Thyroid gland (tissue), 4 donors: ENCODE measurements around the gene WDR7. TPM values are rescaled to one million over a fixed set of nuclear protein-coding genes. Genes with fewer than 3 reads are reported as not detected.
A peak's percentile ranks its signal among the peaks of the same experiment; 100 is the strongest.

Experiments
- DNase-seq, 2 donors: peaks; one replicate each; pipeline ENCODE4 v3.0.0-alpha.2; 2019
- H3K27ac ChIP-seq, 3 donors: fragments of 200-600 bp; sonication (generic); 1 replicate in 2 of 3; 2 replicates in 1 of 3; pipeline ENCODE4 v1.5.1; 2016 to 2019; ENCODE audit warnings: mild to moderate bottlenecking in 1 of 3, moderate library complexity in 1 of 3
- H3K27me3 ChIP-seq: fragments of 200-600 bp; sonication (generic); one replicate; pipeline ENCODE4 v1.5.1; 2019
- H3K36me3 ChIP-seq, 2 donors: fragments of 200-600 bp; sonication (generic); one replicate each; pipeline ENCODE4 v1.5.1; 2016 to 2019
- H3K4me1 ChIP-seq, 2 donors: fragments of 200-600 bp; sonication (generic); one replicate each; pipeline ENCODE4 v1.5.1; 2017 to 2019
- H3K4me3 ChIP-seq, 3 donors: fragments of 200-600 bp; sonication (generic); replicated peaks in 1 of 3; 1 replicate in 2 of 3; 2 replicates in 1 of 3; pipeline ENCODE4 v1.5.1; 2016; ENCODE audit warnings: mild to moderate bottlenecking in 1 of 3
- H3K9me3 ChIP-seq: fragments of 200-600 bp; sonication (generic); one replicate; pipeline ENCODE4 v1.5.1; 2017
- POLR2A ChIP-seq, 2 donors: fragments of 450-650 bp; IDR thresholded peaks; one replicate each; pipeline ENCODE4 v1.6.1; 2017; ENCODE audit warnings: antibody characterized with exemption in 2 of 2, mild to moderate bottlenecking in 2 of 2, moderate library complexity in 1 of 2
- WGBS, 2 donors: methylation state at CpG; one replicate each; pipeline ENCODE4 v1.1.5; 2017; 5-methylcytosine and 5-hydroxymethylcytosine counted together
- intact Hi-C: fragments of 100-400 bp; cut with DNase I; formaldehyde crosslinking; loops from one replicate; pipeline ENCODE4 v1.15.1; 2023
- total RNA-seq, 4 donors: library from RNA; depleted of rRNA; stranded (reverse); fragments of >200 nt; gene quantifications; one replicate each; pipeline ENCODE4 v1.2.3, GENCODE V29; 2016
- TF ChIP-seq, protein P1 (sequence below), 6 experiments: fragments of 200-600 bp in 3 of 6; fragments of 450-650 bp in 3 of 6; sonication (generic) in 3 of 6; IDR thresholded peaks; one replicate each; pipeline ENCODE4 v1.5.1; 2016 to 2019; ENCODE audit warnings: antibody characterized with exemption in 6 of 6, mild to moderate bottlenecking in 2 of 6, inconsistent platforms in 1 of 6, moderate library complexity in 1 of 6

The WDR7 gene
- total RNA-seq, 4 donors from 2014 or later: 42.0 to 88.8 (median 49.6) TPM

GRCh38 chr18:56638232-56639103, 12.7 kb upstream of the WDR7 start, which contains the start of gene TXNL1:
Gene TXNL1 (minus strand): TSS chr18:56638592. CDS start chr18:56638440, 152 bp downstream.
- H3K9me3 ChIP-seq: no peaks in the 10 kb centered on the region
- peak; percentile 99 for DNase-seq
- peaks cover 17 to 24% of the 10 kb centered on the region in 2 donors for H3K4me1 ChIP-seq
- H3K4me3 ChIP-seq: peak within 1 kb of the TSS; percentile 84 to 92 (median 89)
- intact Hi-C loops: no loop called here
- 1% methylated on average over 48 to 54 of the region's 64 CpGs for WGBS, 2 donors
- no peaks in the 10 kb centered on the region for H3K36me3 ChIP-seq
- TF ChIP-seq, protein P1, sequence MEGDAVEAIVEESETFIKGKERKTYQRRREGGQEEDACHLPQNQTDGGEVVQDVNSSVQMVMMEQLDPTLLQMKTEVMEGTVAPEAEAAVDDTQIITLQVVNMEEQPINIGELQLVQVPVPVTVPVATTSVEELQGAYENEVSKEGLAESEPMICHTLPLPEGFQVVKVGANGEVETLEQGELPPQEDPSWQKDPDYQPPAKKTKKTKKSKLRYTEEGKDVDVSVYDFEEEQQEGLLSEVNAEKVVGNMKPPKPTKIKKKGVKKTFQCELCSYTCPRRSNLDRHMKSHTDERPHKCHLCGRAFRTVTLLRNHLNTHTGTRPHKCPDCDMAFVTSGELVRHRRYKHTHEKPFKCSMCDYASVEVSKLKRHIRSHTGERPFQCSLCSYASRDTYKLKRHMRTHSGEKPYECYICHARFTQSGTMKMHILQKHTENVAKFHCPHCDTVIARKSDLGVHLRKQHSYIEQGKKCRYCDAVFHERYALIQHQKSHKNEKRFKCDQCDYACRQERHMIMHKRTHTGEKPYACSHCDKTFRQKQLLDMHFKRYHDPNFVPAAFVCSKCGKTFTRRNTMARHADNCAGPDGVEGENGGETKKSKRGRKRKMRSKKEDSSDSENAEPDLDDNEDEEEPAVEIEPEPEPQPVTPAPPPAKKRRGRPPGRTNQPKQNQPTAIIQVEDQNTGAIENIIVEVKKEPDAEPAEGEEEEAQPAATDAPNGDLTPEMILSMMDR (IDR thresholded peaks at IDR 0.05): peak in 1 of 6 experiments; percentile 10
- TF ChIP-seq POLR2A (IDR thresholded peaks at IDR 0.05): peak; percentile 48 to 77
- peak within 1 kb of the TSS; percentile 94 to 99 (median 98) for H3K27ac ChIP-seq
- H3K27me3 ChIP-seq: no peaks in the 10 kb centered on the region

GRCh38 chr18:56639104-56639381, 12.1 kb upstream of the WDR7 start:
- no peak for DNase-seq
- Histone ChIP-seq H3K27me3 (no peaks in the 10 kb centered on the region), H3K9me3 (no peaks in the 10 kb centered on the region), H3K4me3 (peak overlapping the region in 2 of 3 donors; percentile 13 to 92), H3K4me1 (peaks cover 17 to 23% of the 10 kb centered on the region in 2 donors), H3K36me3 (no peaks in the 10 kb centered on the region), H3K27ac (peak overlapping the region; percentile 90 to 99 (median 98))
- TF ChIP-seq, protein P1 (IDR thresholded peaks at IDR 0.05): no peak
- TF ChIP-seq POLR2A (IDR thresholded peaks at IDR 0.05): no peak
- intact Hi-C loops: no loop called here
- 36 to 37% methylated on average over 6 of the region's 6 CpGs for WGBS, 2 donors

GRCh38 chr18:56639571-56639970, 11.6 kb upstream of the WDR7 start:
- WGBS, 2 donors: 95 to 96% methylated on average over 9 of the region's 9 CpGs
- TF ChIP-seq, protein P1 (IDR thresholded peaks at IDR 0.05): no peak
- TF ChIP-seq POLR2A (IDR thresholded peaks at IDR 0.05): no peak
- no peak overlapping the region for H3K27ac ChIP-seq
- H3K9me3 ChIP-seq: no peaks in the 10 kb centered on the region
- intact Hi-C loops: no loop called here
- peaks cover 13 to 18% of the 10 kb centered on the region in 2 donors for H3K4me1 ChIP-seq
- no peak for DNase-seq
- no peak overlapping the region for H3K4me3 ChIP-seq
- H3K27me3 ChIP-seq: no peaks in the 10 kb centered on the region
- H3K36me3 ChIP-seq: no peaks in the 10 kb centered on the region

GRCh38 chr18:56641714-56642337, 9.3 kb upstream of the WDR7 start:
- no peaks in the 10 kb centered on the region for H3K9me3 ChIP-seq
- H3K36me3 ChIP-seq: no peaks in the 10 kb centered on the region
- DNase-seq: no peak
- no peak for TF ChIP-seq POLR2A (IDR thresholded peaks at IDR 0.05)
- TF ChIP-seq, protein P1 (IDR thresholded peaks at IDR 0.05): no peak
- H3K27ac ChIP-seq: no peak overlapping the region
- peaks cover 0 to 6% of the 10 kb centered on the region in 2 donors for H3K4me1 ChIP-seq
- H3K4me3 ChIP-seq: no peak overlapping the region
- H3K27me3 ChIP-seq: no peaks in the 10 kb centered on the region
- 85 to 92% methylated on average over 8 of the region's 8 CpGs for WGBS, 2 donors
- intact Hi-C loops: no loop called here

- H3K27me3 ChIP-seq: no peaks in the 10 kb centered on the region
- 88 to 90% methylated on average over 3 of the region's 3 CpGs for WGBS, 2 donors
- no peak for DNase-seq
- H3K4me3 ChIP-seq: no peak overlapping the region
- intact Hi-C loops: no loop called here
- no peak overlapping the region for H3K27ac ChIP-seq
- H3K9me3 ChIP-seq: no peaks in the 10 kb centered on the region
- no peaks in the 10 kb centered on the region for H3K36me3 ChIP-seq
- TF ChIP-seq, protein P1 (IDR thresholded peaks at IDR 0.05): no peak
- no peak for TF ChIP-seq POLR2A (IDR thresholded peaks at IDR 0.05)
- peaks cover 0 to 6% of the 10 kb centered on the region in 2 donors for H3K4me1 ChIP-seq
Measured at GRCh38 chr18:56643381-56643780, 7.8 kb upstream of the WDR7 start.
